Erythroblast (primary cell): ENCODE data around the gene NUP153.

ENCODE experiments used
- GATA1 ChIP-seq: IDR thresholded peaks from 2 replicates; pipeline ENCODE4 v1.6.1; 2011; ENCODE audit warnings: low read depth, mild to moderate bottlenecking, control low read depth, low read length, moderate library complexity
- POLR2A ChIP-seq: IDR thresholded peaks from 2 replicates; pipeline ENCODE4 v1.6.1; 2011; ENCODE audit warnings: mild to moderate bottlenecking, low read length

DNA sequence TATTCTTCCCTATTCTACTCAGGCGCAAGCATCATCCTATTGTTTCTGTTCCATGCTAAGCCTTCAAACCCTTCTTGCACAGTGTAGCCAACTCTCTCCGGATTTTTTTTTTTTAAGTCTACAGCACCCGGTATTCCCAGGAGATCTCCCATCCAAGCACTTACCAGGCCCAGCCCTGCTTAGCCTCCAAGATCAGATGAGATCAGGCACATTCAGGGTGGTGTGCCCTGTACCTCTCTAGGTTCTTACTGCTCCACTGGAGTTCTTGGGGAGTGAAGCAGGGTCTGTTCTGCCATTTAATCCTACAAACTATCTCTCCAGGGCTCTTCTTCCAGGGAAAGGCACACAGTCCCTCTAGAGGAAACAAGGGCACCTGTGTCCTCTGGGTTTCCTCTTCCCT, 14.9 kb upstream of the NUP153 start:
- TF ChIP-seq POLR2A = no peak
- no peak for TF ChIP-seq GATA1
